ENCODE measurements around the gene STK33.

DNA sequence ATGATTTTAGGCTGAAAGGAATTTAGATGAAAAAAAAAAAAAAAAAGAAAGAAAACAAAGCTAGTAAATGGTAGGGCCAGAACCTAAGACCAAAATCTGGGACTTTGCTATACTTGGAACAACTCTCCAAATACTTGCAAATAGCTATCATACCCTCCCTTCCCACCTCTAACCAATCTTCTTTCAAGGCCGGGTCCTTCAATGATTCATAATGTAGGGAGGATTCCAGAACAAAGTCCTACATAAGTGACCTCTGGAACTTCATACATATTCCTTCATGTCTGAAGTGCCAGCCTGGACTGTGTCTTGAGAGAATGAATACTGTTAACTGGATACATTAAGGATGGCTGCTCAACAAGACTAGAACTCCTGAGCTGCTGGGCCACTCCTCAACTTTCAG is 9.9 kb downstream of the STK33 start:
- no peak for TF ChIP-seq EZH2 (IDR thresholded peaks at IDR 0.05; ENCODE audit: borderline replicate concordance, low read depth, low read length, severe bottlenecking)
- TF ChIP-seq, protein P1, sequence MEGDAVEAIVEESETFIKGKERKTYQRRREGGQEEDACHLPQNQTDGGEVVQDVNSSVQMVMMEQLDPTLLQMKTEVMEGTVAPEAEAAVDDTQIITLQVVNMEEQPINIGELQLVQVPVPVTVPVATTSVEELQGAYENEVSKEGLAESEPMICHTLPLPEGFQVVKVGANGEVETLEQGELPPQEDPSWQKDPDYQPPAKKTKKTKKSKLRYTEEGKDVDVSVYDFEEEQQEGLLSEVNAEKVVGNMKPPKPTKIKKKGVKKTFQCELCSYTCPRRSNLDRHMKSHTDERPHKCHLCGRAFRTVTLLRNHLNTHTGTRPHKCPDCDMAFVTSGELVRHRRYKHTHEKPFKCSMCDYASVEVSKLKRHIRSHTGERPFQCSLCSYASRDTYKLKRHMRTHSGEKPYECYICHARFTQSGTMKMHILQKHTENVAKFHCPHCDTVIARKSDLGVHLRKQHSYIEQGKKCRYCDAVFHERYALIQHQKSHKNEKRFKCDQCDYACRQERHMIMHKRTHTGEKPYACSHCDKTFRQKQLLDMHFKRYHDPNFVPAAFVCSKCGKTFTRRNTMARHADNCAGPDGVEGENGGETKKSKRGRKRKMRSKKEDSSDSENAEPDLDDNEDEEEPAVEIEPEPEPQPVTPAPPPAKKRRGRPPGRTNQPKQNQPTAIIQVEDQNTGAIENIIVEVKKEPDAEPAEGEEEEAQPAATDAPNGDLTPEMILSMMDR (IDR thresholded peaks at IDR 0.05; ENCODE audit: extremely low read depth in 1 of 2, insufficient read depth in 1 of 2, low read depth in 1 of 2, low read length in 2 of 2) = no peak
- no peak for TF ChIP-seq POLR2A (IDR thresholded peaks at IDR 0.05; ENCODE audit: low read depth, low read length)
- TF ChIP-seq, protein P2, sequence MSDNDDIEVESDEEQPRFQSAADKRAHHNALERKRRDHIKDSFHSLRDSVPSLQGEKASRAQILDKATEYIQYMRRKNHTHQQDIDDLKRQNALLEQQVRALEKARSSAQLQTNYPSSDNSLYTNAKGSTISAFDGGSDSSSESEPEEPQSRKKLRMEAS (IDR thresholded peaks at IDR 0.05; ENCODE audit: insufficient read depth, insufficient read length) = no peak
